DND-41 (cell line): Measurements from ENCODE around the gene PARS2.

ENCODE experiments used
- EZH2 ChIP-seq: IDR thresholded peaks from 3 replicates; pipeline ENCODE4 v1.6.1; 2012; ENCODE audit warnings: borderline replicate concordance, low read depth, mild to moderate bottlenecking, moderate library complexity, low read length, inconsistent platforms; ENCODE audit not compliant: severe bottlenecking
- TF ChIP-seq, protein P1 (sequence below): IDR thresholded peaks from 2 replicates; pipeline ENCODE4 v1.5.1; 2012; ENCODE audit warnings: borderline replicate concordance, low read length, moderate library complexity, mild to moderate bottlenecking; ENCODE audit not compliant: poor library complexity, severe bottlenecking; ENCODE audit errors: extremely low read depth

DNA sequence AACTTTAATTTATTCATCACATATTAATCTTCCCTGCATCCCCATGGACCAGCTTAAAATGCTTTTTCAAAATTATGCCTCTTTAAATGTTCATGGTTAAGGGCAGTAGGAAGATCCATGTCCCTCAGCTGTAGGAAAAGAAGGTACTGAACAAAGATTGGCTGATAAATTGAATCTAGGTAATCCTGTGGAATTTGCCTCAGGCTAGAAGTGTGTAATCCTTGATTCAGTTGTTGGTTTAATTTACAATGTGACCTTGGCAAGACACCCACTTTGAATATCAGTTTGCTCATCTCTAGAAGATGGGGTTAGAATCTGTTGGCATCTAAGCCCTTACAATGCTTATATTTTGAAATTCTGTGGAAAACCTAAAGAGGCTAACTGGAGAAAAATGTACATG, 42.6 kb downstream of the PARS2 start:
- TF ChIP-seq EZH2: no peak
- TF ChIP-seq, protein P1, sequence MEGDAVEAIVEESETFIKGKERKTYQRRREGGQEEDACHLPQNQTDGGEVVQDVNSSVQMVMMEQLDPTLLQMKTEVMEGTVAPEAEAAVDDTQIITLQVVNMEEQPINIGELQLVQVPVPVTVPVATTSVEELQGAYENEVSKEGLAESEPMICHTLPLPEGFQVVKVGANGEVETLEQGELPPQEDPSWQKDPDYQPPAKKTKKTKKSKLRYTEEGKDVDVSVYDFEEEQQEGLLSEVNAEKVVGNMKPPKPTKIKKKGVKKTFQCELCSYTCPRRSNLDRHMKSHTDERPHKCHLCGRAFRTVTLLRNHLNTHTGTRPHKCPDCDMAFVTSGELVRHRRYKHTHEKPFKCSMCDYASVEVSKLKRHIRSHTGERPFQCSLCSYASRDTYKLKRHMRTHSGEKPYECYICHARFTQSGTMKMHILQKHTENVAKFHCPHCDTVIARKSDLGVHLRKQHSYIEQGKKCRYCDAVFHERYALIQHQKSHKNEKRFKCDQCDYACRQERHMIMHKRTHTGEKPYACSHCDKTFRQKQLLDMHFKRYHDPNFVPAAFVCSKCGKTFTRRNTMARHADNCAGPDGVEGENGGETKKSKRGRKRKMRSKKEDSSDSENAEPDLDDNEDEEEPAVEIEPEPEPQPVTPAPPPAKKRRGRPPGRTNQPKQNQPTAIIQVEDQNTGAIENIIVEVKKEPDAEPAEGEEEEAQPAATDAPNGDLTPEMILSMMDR: no peak
